T-helper 22 cell (primary cell): Measurements from ENCODE around the gene AHRR.
"Not testable (repeated sequence)": the region's sequence is repeated elsewhere in the genome, so short reads cannot be mapped to it uniquely, and the experiment has no call there.

ENCODE experiments used
- DNase-seq: peaks from one replicate; pipeline ENCODE4 v3.0.0-alpha.2; 2020; ENCODE audit warnings: low read depth

AHRR gene

DNA sequence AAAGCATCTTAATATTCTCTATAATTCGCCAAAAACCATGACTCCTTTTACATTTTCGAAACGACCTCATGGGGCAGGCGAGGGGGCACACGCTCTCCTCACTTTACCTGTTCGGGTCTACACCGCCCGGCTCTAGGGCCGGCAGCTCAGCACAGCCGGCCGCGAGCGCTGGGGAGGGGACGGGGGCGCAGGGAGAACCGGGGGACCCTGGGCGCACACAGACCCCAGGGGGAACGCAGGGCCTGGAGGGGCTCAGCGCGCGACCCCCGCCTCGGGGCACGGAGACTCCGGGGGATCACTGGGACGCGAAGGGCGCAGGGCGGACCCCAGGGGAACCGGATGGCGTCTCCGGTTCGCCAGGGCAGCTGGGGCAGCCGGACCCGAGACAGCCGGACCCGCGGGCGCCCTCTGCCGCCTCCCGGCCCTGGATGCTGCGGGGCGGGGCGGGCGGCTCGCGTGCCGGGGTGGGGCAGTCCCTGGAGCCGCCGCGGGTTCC is at the start of gene AHRR:
AHRR (plus strand) TSS at position 485 of the 496 bp plus-strand sequence. CDS start 22,189 bp downstream, outside the sequence.
- no peak for DNase-seq

DNA sequence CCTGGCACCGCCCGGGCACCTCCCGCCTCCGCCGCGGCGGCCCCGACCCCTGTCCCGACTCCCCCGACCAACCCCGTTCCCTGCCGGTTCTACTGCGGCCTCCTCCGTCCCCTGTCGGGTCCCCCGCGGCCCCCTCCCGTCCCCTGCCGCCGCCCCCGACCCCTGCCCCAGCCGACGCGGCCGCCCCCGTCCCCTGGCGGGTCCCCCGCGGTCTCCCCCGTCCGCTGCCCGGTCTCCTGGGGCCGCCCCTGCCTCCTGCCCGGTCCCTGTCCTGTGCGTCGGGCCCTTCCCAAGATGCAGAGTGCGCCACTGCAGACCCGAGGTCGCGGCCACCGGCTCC is 49.7 kb upstream of the AHRR start:
- not testable (repeated sequence) for DNase-seq

DNA sequence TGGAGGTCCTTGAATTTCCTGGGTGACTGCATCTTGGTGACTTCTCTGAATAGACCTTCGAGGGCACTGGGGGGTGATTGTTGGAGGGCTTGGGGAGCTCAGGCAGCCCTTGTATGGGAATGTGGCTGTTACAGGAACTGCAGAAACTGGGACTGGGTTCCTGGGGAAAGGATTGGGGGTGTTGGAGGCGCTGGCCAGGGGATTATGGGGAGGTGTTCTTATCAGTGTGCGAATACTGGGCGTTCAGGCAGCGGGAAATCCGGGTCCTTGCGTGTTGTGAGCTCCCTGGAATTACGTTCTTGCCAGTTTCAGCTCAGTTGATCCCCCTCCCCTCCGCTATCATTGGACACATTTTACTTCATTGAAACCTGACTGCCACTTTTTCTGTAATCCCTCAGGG is 48.4 kb upstream of the AHRR start:
- not testable (repeated sequence) for DNase-seq

DNA sequence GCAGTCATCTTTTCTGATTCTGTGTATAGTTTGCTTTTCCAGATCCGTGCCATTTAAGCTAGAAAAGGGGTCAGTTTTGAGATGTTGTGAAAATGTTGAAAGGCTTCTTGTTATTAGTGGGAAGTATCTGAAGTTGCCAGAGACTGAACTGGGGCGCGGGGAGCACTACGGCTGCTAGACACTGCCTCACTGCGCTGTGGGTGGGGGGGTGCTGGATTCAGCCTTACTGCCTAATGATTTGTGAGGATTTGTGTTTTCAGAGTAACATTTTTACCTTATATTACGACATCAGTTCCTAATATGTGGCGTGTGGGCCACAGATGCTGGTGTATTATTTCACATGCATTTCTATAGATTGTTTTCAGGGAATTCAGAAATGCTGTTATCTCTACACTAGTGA is 48.0 kb upstream of the AHRR start:
- DNase-seq, result not testable (repeated sequence)

DNA sequence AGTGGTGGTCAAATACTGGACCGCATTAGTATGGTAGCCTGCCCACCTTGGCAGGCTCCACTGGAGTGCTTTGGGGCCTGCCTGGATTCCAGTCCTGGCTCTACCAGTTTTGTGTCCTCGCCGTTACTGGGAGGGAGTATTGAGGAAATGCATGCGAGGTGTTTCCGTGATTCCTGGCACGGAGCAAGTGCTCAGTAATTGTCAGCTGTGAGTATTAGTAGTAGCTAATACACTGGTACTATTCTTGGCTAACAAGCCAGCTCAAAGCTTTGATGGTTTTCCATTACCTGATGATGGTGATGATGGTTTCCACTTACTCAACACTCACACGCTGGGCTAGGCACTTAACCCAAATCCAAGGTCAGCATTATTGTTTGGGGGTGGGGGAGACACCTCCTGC is 47.2 kb upstream of the AHRR start:
- not testable (repeated sequence) for DNase-seq

DNA sequence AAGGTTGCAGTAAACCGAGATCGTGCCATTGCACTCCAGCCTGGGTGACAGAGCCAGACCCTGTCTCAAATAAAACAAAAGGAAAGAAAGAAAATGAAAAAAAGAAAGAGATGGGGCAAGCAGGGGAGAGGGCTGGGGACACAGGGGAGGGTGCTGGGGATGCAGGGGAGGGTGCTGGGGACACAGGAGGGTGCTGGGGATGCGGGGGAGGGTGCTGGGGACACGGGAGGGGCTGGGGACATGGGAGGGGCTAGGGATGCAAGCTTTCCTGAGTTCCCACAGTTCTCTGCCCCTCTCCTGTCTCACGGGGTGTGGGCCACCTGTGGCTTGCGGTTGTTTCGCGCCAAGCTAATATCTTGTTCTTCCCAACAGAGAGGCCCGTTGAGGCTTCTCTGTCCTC is 42.9 kb upstream of the AHRR start:
- no peak for DNase-seq

DNA sequence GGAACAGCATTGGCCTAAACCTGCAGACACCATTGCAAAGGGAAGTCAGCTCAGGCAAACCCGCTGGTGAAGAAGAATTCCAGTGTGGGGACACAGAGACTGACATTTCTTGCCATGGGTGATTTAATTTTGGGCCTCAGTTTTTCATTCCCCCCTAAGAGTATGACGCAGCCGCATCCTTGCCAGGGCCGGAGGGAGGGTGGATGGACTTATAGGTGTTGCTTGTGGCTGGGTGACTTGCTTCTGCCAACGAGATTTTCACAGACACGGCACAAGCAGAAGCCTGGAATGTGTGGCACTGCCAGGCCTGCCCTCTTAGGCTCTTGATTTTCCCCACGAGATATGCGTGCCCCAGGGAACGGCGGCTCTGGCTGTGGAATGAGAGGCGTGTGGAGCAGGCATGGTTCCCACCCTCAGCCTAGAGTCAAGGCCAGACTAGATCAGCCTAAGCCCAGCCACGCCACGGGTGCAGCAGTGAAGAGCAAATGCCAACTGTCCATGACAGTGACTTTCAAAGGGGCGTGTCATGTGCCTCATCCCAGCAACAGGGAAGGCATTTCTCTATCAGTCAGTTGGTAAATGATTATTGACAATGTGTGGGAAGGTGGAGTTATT is 42.4 kb upstream of the AHRR start:
- not testable (repeated sequence) for DNase-seq

DNA sequence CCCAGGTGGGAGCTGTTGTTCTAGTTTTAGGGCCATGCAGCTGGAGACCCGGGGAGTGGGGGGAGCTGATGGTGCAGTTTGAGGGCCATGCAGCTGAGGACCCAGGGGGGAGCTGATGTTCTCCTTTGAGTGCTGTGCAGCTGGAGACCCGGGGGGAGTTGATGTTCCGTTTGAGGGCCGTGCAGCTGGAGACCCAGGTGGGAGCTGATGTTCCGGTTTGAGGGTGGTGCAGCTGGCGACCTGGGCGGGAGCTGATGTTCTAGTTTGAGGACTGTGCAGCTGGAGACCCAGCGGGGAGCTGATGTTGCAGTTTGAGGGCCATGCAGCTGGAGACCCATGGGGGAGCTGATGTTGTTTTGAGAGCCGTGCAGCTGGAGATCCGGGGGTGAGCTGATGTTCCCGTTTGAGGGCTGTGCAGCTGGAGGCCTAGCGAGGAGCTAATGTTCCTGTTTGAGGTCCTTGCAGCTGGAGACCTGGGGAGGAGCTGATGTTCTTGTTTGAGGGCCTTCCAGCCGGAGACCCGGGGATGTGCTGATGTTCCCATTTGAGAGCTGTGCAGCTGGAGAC is 35.4 kb upstream of the AHRR start:
- DNase-seq, result no peak

DNA sequence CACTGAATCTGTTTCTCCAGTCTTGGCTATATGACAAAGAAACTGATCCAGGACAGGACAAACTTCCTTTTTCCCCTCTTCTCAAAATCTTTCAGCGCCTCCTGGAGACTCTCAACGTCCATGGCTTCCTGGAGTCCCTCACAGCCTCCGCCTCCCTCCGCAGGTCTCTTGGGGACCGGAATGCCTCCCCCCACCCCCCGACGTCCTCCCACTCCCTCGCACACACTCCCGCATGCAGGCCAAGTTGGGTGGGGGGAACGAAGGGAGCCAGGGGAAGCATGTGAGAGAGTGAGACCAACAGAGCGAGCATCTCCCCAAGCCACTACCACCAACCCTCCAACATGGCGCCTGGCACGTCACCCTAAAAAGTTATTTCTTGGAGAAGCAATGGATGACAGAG is 31.3 kb upstream of the AHRR start:
- DNase-seq, result not testable (repeated sequence)

DNA sequence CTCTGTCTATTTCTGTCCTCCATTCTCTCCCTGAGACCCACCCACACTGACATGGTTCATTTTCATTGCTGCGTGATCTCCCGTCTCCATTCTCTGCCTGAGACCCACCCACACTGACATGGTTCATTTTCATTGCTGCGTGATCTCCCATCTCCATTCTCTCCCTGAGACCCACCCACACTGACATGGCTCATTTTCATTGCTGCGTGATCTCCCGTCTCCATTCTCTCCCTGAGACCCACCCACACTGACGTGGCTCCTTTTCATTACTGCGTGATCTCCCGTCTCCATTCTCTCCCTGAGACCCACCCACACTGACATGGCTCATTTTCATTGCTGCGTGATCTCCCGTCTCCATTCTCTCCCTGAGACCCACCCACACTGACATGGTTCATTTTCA is 30.2 kb upstream of the AHRR start:
- not testable (repeated sequence) for DNase-seq

DNA sequence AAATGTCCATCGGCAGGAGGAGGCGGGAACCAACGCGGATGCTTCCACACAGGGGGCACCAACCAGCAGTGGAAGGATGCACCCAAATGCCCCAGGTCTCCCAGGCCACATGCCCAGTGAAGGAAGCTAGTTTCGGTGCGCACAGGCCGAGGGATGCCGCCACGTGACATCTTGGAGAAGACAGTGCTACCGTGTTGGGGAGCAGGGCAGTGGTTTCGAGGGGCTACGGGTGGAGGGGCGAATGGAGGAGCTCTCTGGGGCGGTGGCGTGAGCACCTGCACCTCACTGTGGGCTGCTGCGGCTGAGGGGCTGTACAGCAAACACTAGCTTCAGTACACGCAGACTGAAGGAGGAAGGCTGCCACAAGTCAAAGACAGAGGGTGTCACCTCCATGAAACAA is 26.7 kb upstream of the AHRR start:
- not testable (repeated sequence) for DNase-seq

DNA sequence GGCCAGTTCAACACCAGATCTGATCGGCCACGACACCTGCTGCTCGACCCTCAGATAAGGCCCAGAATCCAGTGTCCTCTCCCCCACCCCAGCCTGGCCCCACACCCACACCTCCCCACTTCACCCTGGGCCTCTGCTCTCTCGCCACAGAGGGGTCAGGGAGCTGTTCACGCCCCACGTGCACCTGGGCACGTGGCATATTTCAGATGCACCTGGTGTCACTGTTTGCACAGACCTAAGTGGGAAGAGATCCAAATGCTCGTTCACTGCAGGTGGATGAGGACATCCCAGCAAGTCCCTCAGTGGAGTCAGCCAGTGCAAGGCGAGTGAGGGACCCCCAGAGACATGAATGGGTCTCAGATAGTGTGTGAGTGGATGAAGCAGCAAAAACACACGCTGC is 25.3 kb upstream of the AHRR start:
- not testable (repeated sequence) for DNase-seq

DNA sequence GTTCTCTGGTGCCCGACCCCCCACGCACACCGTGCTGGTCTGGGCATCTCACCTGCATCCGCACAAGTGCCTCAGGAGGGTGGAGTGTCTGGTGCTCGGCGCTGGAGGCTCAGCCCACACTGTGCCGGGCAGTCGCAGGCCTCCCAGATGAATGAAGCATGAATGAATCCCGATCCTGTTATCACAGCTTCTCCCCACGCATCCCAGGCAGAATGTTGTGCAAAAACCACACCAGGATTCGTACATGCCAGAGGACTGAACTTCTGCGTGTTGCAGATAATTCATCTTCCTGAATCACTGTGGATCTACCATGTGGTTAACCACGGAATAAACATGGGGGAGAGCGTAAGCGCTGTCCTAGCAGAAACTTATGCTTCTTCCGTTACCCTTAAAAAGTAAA is 24.6 kb upstream of the AHRR start:
- DNase-seq, result not testable (repeated sequence)

DNA sequence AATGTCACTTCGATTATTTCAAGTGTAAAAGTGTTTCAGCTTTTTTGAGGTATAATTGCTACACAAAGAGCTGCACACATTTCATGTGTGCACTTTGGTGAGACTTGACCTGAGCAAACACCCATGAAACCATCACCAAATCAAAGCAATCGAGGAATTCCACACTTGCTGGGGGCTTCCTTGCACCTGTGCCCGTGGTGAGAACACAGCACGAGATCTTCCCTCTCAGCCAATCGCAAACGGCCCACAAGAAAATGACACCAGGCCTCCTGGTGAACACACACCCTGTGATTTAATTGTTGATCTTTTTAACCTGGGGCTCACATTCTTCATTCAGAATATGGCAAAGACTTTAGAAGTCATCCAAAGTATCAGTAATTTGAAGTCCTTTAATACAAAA is 24.1 kb upstream of the AHRR start:
- not testable (repeated sequence) for DNase-seq

DNA sequence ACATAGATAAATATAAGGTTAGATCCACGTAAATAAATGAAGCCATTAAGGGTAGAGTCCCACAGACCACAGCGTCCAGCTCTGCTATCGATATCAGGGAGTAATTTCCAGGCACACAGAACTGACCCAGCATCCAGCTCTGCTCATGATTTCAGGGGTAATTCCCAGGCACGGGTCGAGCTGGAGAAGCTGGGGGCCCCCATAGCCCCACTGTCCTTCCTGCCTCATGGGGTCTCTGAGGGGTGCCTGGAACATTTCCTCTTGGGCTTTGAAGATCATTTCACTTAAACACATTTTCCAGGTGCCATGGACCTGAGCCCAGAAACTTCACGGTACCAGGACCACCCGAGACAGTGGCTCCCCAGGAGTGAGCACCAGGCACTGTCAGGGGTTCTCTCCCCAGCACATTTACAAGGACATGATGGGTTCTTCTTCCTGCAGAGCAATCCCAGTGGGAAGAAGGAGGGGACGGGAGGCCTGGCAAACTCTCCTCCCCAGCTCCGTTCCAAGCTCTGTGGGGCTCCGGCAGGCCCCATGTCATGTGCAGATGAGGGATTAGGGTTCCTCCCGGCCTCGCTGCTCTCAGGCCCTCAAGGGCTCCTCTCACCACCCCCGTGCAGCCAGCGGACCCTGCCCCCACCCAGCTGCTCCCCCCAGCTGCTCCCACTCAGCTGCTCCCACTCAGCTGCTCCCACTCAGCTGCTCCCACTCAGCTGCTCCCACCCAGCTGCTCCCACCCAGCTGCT is 23.4 kb upstream of the AHRR start:
- DNase-seq, result not testable (repeated sequence)

DNA sequence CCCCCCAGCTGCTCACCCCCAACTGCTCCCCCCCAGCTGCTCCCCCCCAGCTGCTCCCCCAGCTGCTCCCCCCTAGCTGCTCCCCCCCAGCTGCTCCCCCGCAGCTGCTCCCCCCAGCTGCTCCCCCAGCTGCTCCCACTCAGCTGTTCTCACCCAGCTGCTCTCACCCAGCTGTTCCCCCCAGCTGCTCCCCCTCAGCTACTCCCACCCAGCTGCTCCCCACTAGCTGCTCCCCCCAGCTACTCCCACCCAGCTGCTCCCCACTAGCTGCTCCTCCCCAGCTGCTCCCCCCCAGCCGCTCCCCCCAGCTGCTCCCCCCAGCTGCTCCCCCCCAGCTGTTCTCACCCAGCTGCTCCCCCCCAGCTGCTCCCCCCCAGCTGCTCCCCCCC is 22.8 kb upstream of the AHRR start:
- DNase-seq, result no peak

DNA sequence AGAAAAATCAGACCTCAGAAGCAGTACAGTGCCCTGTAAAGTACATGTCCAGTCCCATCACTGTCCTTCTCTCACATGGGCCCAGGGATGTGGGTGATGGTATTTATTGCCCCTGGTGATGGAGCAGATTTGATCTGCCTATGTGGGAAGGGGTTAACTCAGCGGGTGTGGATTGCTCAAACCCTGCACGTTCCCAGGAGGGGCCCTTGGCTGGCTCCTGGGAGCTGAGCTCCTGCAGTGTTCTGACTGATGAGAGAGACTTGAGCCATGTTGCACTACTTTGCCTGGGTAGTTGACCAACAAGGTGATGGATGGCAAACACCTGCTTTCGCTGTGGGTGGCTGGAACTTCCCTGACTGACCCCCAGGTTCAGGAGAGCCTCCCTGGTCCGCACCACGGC is 21.6 kb upstream of the AHRR start:
- not testable (repeated sequence) for DNase-seq

DNA sequence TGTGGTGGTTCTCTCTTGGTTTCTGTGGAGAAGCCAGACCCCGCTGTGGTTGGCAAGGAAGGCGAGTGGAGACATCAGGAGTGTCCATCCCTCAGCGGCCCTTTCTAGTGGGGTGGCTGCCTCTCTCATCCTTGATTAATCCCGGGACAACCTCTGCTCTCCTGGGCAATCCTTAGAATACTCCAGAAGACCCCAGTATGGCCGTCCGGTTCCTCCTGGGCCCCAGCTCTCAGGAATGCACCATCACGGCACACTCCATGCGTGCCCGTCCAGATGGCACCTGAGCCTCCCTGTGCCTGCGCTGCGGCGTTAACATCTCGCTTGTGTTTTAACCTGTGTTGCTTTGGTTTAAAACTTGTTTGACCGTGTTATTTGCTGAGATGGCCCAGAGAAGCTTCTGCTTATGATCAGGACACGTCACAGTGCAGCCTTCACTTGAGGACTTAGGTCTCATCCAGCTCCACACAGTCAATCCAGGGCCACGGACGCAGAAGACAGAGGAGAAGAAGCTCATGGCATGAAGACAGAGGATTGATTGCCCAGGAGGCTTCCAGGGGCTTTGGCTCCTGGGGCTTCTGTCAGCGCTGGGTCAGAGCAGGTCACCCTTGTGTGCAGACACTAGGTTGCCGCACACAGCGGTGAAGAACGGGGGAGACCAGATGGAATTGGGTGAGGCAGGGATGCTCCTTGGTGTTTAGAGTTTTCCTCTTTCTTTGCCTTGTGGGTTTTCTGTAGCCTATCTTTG is 20.7 kb upstream of the AHRR start:
- DNase-seq, result not testable (repeated sequence)

DNA sequence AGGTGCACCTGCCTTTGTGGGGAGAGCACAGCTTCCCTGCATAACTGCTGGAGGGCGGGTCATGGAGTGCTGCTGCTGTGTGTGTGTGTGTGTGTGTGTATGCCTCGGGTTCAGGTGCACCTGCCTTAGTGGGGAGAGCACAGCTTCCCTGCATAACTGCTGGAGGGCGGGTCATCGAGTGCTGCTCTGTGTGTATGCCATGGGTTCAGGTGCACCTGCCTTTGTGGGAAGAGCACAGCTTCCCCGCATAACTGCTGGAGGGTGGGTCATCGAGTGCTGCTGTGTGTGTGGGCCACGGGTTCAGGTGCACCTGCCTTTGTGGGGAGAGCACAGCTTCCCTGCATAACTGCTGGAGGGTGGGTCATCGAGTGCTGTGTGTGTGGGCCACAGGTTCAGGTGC is 19.1 kb upstream of the AHRR start:
- DNase-seq, result not testable (repeated sequence)

DNA sequence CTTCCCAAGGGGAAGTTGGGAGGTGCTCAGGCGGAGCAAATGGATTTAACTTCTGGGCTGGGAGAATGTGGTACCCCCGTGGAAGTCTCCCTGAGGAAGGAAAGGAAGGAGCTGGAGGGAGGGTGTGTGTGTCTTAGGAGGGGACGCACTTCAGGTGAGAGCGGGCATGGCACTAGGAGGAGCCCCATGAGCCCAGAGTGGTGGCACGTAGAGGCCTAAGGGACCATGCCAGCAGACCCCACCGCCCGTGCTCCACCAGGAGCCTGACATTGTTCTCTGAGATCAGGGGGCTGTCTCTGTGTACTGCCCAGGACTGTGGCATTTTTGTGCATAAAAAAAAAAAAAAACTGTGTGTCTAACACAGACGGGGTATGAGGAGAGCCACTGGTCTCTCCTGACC is 18.5 kb upstream of the AHRR start:
- DNase-seq, result no peak

DNA sequence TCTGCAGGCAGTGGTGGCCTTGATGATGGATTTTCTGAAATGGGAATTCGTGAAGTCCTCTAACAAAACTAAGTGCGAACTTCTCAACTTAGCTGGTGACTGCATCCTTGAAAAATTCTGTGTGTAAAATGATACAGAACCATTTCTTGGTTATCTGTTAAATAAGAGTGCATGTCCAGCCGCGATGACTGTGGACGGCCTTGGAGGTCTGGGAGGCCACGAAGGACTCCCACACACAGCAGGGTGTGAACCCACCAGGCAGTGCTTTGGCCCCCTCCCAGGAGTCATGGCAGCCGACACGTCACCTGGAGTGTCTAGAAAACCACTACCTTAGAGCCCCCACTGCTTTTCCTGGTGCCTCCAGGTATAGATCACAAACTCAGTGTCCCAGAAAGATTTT is 17.8 kb upstream of the AHRR start:
- DNase-seq, result not testable (repeated sequence)

DNA sequence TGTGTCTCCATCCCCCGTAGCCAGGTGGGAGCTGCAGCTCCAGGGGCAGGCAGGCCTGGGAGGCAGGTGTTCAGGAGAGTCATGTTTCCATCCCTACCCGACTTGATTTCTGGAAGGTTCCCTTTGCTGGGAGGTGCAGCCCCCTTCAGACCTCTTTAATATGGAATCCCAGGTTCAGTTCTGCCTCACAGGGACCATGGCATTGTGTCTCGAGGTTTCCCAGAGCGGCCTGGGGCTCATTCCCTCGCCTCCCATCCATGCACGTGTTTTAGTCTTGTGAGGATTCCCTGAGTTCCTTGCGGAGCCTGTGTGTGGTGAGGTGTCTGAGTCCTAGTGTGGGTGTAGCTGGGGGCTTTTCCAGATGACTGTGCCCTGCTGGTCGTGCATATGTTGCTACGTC is 16.5 kb upstream of the AHRR start:
- DNase-seq, result no peak

DNA sequence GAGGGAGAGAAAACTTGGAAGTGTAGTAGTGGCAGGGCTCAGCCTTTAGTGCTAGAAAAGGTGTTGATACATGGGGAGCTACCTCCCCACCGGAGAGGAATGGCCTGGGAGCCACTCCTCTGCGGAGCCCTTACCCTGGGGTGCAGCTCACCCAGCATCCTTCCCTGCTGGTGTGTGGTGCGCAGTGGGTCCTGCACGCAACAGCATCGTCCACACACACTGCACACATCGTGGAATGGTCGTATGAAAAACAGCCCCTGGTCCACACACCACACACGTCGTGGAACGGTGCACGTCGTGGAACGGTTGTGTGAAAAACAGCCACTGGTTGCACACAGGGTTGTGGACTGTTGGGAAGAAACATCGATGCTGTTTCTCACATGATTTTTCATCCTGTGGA is 16.1 kb upstream of the AHRR start:
- DNase-seq, result no peak
